Esophagus muscularis mucosa (tissue), 4 donors: ENCODE results near the gene ITGB8. TPM values are rescaled to one million over a fixed set of nuclear protein-coding genes. Genes with fewer than 3 reads are reported as not detected.

Experiments
- DNase-seq: peaks from one replicate; pipeline ENCODE4 v3.0.0-alpha.2; 2017; ENCODE audit errors: extremely low spot score
- H3K27ac ChIP-seq, 4 donors: fragments of 200-600 bp; sonication (generic); replicated peaks in 1 of 4; 1 replicate in 3 of 4; 2 replicates in 1 of 4; pipeline ENCODE4 v1.5.1; 2016 to 2019; ENCODE audit warnings: mild to moderate bottlenecking in 1 of 4
- H3K27me3 ChIP-seq, 4 donors: fragments of 200-600 bp; sonication (generic); one replicate each; pipeline versions ENCODE4 v1.5.1 to v1.6.0; 2016 to 2019
- H3K36me3 ChIP-seq, 4 donors: fragments of 200-600 bp; sonication (generic); one replicate each; pipeline ENCODE4 v1.5.1; 2016 to 2019
- H3K4me1 ChIP-seq, 4 donors: fragments of 200-600 bp; sonication (generic); one replicate each; pipeline ENCODE4 v1.5.1; 2016 to 2019
- H3K4me3 ChIP-seq, 4 donors: fragments of 200-600 bp; sonication (generic); 1 replicate in 2 of 4; 2 replicates in 2 of 4; pipeline ENCODE4 v1.5.1; 2016 to 2019; ENCODE audit warnings: mild to moderate bottlenecking in 4 of 4, moderate library complexity in 1 of 4
- H3K9me3 ChIP-seq, 4 donors: fragments of 200-600 bp; sonication (generic); 1 replicate in 3 of 4; 2 replicates in 1 of 4; pipeline ENCODE4 v1.5.1; 2016 to 2019
- EP300 ChIP-seq: sonication (generic); formaldehyde crosslinking; IDR thresholded peaks from one replicate; pipeline ENCODE4 v1.6.1; 2017; ENCODE audit warnings: antibody characterized with exemption
- POLR2A ChIP-seq: fragments of 450-650 bp; IDR thresholded peaks from one replicate; pipeline ENCODE4 v1.6.1; 2017; ENCODE audit warnings: antibody characterized with exemption, moderate library complexity, mild to moderate bottlenecking, low read depth
- POLR2AphosphoS5 ChIP-seq, 2 donors: sonication (generic); formaldehyde crosslinking; IDR thresholded peaks; one replicate each; pipeline ENCODE4 v1.6.1; 2017; ENCODE audit warnings: antibody characterized with exemption in 2 of 2
- WGBS: methylation state at CpG from one replicate; pipeline ENCODE4 v1.1.5; 2018; 5-methylcytosine and 5-hydroxymethylcytosine counted together
- intact Hi-C: fragments of 100-400 bp; cut with DNase I; formaldehyde crosslinking; loops from one replicate; pipeline ENCODE4 v1.15.1; 2023
- total RNA-seq, 4 donors: library from RNA; depleted of rRNA; stranded (reverse); fragments of >200 nt; gene quantifications; one replicate each; pipeline versions ENCODE4 v1.1.0 to v1.2.1, GENCODE V29; 2016
- TF ChIP-seq, protein P1 (sequence below), 3 experiments: fragments of 200-600 bp in 2 of 3; fragments of 450-650 bp in 1 of 3; sonication (generic) in 2 of 3; IDR thresholded peaks; one replicate each; pipeline ENCODE4 v1.5.1; 2017 to 2019; ENCODE audit warnings: antibody characterized with exemption in 3 of 3, mild to moderate bottlenecking in 2 of 3, moderate library complexity in 1 of 3

Gene ITGB8
- total RNA-seq, 4 donors from 2014 or later: 19.5 to 30.4 (median 21.5) TPM

DNA sequence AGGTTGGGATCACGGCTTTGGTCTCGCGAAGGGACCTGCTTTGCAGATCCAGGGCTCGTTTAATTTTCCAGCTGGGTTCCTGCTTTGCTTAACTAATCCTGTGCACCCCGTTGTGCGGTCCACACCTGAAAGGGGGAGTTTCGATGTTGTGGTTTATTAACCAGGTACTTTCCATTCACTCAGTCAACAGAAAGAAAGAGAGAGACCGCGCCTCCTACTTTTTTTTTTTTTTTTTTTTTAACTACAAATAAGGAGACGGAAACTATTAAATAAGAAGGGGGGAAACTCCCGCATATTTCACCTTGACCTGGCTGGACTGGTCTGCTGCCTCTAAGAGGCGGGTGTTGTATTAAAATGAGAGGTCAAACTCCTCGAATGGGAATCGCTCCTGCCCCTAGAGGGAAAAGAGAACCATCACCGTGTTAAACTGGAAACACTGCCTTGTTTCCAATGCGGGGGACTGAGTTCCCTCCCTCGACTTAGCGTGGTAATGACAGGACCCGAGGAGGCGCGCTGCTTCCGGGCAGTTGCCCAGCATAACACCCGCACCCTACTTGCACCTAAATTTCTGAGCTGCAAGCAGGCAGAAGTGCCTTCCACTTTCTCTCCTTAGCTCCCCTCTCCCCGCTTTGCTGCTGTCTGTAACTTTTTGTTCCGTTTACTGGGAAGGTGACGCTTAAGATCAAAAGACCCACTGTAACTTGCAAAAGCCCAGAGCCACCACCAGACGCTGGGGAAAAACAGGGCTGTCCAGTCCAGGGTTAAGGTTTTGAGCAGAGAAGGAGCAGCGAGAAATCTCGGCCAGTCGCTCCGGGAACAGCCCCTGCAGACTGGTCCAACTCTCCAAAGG is 1.1 kb upstream of the ITGB8 start:
- Histone ChIP-seq H3K36me3 (no peaks in the 10 kb centered on the region), H3K4me1 (peaks cover 5 to 51% (median 44%) of the 10 kb centered on the region in 4 donors), H3K9me3 (no peaks in the 10 kb centered on the region), H3K27ac (peak overlapping the region; percentile 89 to 95 (median 92)), H3K4me3 (peak overlapping the region; percentile 72 to 88 (median 77)), H3K27me3 (no peaks in the 10 kb centered on the region)
- WGBS: 6% methylated on average over 29 of the region's 31 CpGs
- TF ChIP-seq, protein P1, sequence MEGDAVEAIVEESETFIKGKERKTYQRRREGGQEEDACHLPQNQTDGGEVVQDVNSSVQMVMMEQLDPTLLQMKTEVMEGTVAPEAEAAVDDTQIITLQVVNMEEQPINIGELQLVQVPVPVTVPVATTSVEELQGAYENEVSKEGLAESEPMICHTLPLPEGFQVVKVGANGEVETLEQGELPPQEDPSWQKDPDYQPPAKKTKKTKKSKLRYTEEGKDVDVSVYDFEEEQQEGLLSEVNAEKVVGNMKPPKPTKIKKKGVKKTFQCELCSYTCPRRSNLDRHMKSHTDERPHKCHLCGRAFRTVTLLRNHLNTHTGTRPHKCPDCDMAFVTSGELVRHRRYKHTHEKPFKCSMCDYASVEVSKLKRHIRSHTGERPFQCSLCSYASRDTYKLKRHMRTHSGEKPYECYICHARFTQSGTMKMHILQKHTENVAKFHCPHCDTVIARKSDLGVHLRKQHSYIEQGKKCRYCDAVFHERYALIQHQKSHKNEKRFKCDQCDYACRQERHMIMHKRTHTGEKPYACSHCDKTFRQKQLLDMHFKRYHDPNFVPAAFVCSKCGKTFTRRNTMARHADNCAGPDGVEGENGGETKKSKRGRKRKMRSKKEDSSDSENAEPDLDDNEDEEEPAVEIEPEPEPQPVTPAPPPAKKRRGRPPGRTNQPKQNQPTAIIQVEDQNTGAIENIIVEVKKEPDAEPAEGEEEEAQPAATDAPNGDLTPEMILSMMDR (IDR thresholded peaks at IDR 0.05): peak in 2 of 3 experiments; percentile 19 to 45
- TF ChIP-seq POLR2A (no peak), EP300 (no peak), POLR2AphosphoS5 (IDR thresholded peaks at IDR 0.05) (peak; percentile 50 to 51)
- intact Hi-C loops: no loop called here
- DNase-seq: peak; percentile 93

DNA sequence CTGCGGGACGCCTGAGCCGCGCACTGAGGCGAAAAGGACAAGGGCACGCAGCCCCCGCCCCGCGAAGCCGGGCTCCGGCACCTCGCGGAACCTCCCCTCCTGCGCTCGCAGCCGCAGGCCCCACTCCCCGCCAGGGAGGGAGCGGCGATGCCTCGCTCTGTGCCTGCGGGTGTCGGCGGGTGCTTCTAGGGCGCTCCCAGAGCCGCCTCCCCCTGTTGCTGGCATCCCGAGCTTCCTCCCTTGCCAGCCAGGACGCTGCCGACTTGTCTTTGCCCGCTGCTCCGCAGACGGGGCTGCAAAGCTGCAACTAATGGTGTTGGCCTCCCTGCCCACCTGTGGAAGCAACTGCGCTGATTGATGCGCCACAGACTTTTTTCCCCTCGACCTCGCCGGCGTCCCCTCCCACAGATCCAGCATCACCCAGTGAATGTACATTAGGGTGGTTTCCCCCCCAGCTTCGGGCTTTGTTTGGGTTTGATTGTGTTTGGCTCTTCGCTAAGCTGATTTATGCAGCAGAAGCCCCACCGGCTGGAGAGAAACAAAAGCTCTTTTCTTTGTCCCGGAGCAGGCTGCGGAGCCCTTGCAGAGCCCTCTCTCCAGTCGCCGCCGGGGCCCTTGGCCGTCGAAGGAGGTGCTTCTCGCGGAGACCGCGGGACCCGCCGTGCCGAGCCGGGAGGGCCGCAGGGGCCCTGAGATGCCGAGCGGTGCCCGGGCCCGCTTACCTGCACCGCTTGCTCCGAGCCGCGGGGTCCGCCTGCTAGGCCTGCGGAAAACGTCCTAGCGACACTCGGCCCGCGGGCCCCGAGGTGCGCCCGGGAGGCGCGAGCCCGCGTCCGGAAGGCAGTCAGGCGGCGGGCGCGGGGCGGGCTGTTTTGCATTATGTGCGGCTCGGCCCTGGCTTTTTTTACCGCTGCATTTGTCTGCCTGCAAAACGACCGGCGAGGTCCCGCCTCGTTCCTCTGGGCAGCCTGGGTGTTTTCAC is 519 bp downstream of the ITGB8 start:
- Histone ChIP-seq H3K9me3 (no peaks in the 10 kb centered on the region), H3K27ac (peak overlapping the region; percentile 89 to 95 (median 92)), H3K27me3 (no peaks in the 10 kb centered on the region), H3K4me3 (peak overlapping the region; percentile 72 to 88 (median 77)), H3K4me1 (peaks cover 5 to 51% (median 44%) of the 10 kb centered on the region in 4 donors), H3K36me3 (no peaks in the 10 kb centered on the region)
- WGBS: under 1% methylated on average over 27 of the region's 92 CpGs
- TF ChIP-seq, protein P1 (IDR thresholded peaks at IDR 0.05): peak; percentile 20 to 27 (median 25)
- no peak for TF ChIP-seq EP300
- no peak for TF ChIP-seq POLR2A
- intact Hi-C loops: no loop called here
- DNase-seq: no peak

DNA sequence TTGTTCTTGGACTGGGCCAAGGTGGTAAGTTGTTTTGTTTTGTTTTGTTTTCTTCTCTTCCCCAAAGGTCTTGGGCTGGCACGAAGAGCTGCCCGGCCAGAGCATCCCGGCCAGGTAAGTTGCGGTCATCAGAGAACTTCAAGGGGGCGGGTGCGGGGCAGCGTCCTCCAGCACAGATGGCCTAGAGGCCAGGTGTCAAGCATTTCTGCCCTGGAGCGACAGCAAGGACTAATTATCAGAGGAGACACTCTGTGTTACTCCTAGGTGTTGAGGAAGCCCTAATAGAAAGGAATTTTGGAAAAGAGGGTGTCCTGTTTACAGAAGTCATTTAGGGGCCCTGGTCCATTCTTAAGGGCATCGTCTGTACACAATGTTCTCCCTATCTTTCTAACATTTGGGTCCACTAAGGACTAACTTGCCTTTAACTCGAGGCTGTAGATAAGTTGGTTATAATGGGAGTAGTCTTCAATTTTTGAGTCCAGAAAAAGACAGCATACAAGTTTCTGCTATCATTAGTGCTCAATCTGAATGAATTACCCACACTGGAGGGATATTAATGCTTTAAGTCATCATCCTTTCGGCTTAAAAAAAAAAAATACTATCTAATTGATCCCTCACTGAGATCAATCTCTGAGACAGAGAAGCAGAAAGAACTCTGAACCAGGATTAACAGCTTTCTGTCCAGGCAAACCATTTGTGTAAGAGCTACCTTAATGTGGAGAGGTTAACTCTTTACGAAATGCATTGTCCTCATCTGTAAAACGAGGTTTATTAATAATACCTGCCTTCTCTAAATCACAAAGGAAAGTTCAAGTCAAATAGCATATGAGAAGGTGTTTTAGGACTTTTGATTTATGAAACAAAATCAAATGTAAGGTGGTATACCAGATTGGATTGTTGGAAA is 1.5 kb downstream of the ITGB8 start:
- Histone ChIP-seq H3K36me3 (no peaks in the 10 kb centered on the region), H3K4me3 (peak overlapping the region; percentile 72 to 88 (median 77)), H3K4me1 (peaks cover 5 to 41% (median 35%) of the 10 kb centered on the region in 4 donors), H3K27ac (peak overlapping the region; percentile 89 to 95 (median 92)), H3K27me3 (no peaks in the 10 kb centered on the region), H3K9me3 (no peaks in the 10 kb centered on the region)
- 15% methylated on average over 10 of the region's 13 CpGs for WGBS
- TF ChIP-seq, protein P1 (IDR thresholded peaks at IDR 0.05): no peak
- no peak for TF ChIP-seq POLR2AphosphoS5 (IDR thresholded peaks at IDR 0.05)
- no peak for TF ChIP-seq EP300
- TF ChIP-seq POLR2A: no peak
- intact Hi-C loops: no loop called here
- no peak for DNase-seq

DNA sequence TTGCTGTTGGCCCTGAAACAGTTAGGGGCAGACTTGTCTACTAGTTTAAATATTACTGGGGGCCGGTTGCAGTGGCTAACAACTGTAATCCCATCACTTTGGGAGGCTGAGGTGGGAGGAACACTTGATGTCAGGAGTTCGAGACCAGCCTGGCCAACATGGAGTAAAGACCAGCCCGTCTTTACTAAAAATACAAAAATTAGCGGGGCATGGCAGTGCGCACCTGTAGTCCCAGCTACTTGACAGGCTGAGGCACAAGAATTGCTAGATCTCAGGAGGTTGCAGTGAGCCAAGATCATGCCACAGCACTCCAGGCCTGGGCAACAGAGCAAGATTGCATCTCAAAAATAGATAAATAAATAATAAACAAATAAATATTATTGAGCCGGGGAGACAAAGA is 7.6 kb downstream of the ITGB8 start:
- no peak overlapping the region for H3K4me3 ChIP-seq
- H3K36me3 ChIP-seq: no peaks in the 10 kb centered on the region
- intact Hi-C loops: no loop called here
- no peak for DNase-seq
- peaks cover 0 to 9% (median 6%) of the 10 kb centered on the region in 4 donors for H3K4me1 ChIP-seq
- no peaks in the 10 kb centered on the region for H3K9me3 ChIP-seq
- no peaks in the 10 kb centered on the region for H3K27me3 ChIP-seq
- H3K27ac ChIP-seq: no peak overlapping the region
- TF ChIP-seq EP300 (no peak), POLR2A (no peak), POLR2AphosphoS5 (IDR thresholded peaks at IDR 0.05) (no peak)
- TF ChIP-seq, protein P1 (IDR thresholded peaks at IDR 0.05): no peak
- WGBS: 83% methylated on average over 6 of the region's 6 CpGs
